22Rv1 (cell line): ENCODE results near the gene ANXA8.
"Not testable (repeated sequence)": the region's sequence is repeated elsewhere in the genome, so short reads cannot be mapped to it uniquely, and the experiment has no call there.

Source experiments
- CTCF ChIP-seq: fragments of 450-650 bp; IDR thresholded peaks from 2 replicates; pipeline ENCODE4 v1.5.1; 2017; ENCODE audit warnings: mild to moderate bottlenecking
- ZFX ChIP-seq: fragments of 450-650 bp; IDR thresholded peaks from 2 replicates; pipeline ENCODE4 v1.6.1; 2017; ENCODE audit warnings: antibody characterized with exemption, borderline replicate concordance

GRCh38 chr10:47484786-47485185, 871 bp upstream of the ANXA8 start:
- not testable (repeated sequence) for TF ChIP-seq CTCF, ZFX
